HepG2 (cell line): ENCODE data around the gene POU2F2. TPM values are rescaled to one million over a fixed set of nuclear protein-coding genes. Genes with fewer than 3 reads are reported as not detected.

Experiments used
- CEBPZ ChIP-seq: IDR thresholded peaks from 2 replicates; pipeline ENCODE4 v1.6.1; 2012; ENCODE audit warnings: low read length, improper control_type of control experiment
- ERF ChIP-seq: IDR thresholded peaks from 2 replicates; pipeline ENCODE4 v1.6.1; 2018; ENCODE audit warnings: missing biosample characterization, missing genetic modification reagents
- FOSL2 ChIP-seq: sonication (generic); formaldehyde crosslinking; IDR thresholded peaks from 2 replicates; pipeline ENCODE4 v1.4.0; 2020; ENCODE audit warnings: missing genetic modification reagents
- HIC2 ChIP-seq: sonication (generic); formaldehyde crosslinking; IDR thresholded peaks from 2 replicates; pipeline ENCODE4 v1.9.0; 2022; ENCODE audit warnings: low read depth, missing genetic modification reagents
- HIVEP1 ChIP-seq: sonication (generic); formaldehyde crosslinking; IDR thresholded peaks from 2 replicates; pipeline ENCODE4 v1.4.0; 2020; ENCODE audit warnings: mild to moderate bottlenecking, missing genetic modification reagents
- IRF2 ChIP-seq: IDR thresholded peaks from 2 replicates; pipeline ENCODE4 v1.6.1; 2018; ENCODE audit warnings: missing genetic modification reagents, missing compliant biosample characterization
- KMT2B ChIP-seq: IDR thresholded peaks from 2 replicates; pipeline ENCODE4 v1.6.1; 2016; ENCODE audit warnings: missing genetic modification reagents, missing compliant biosample characterization
- MTF1 ChIP-seq: sonication (generic); formaldehyde crosslinking; IDR thresholded peaks from 2 replicates; pipeline ENCODE4 v1.5.0; 2020; ENCODE audit warnings: missing genetic modification reagents
- PHB2 ChIP-seq: fragments of 450-650 bp; IDR thresholded peaks from 2 replicates; pipeline ENCODE4 v1.6.1; 2018; ENCODE audit not compliant: partially characterized antibody
- SAFB2 ChIP-seq: sonication (generic); formaldehyde crosslinking; IDR thresholded peaks from 2 replicates; pipeline ENCODE4 v1.5.1; 2020; ENCODE audit warnings: missing genetic modification reagents, low read depth, mild to moderate bottlenecking, borderline replicate concordance
- TCF12 ChIP-seq, 2 experiments: fragments of 450-650 bp in 1 of 2; sonication (generic) in 1 of 2; formaldehyde crosslinking in 1 of 2; IDR thresholded peaks; 2 replicates each; pipeline versions ENCODE4 v1.6.1 to v1.8.0; 2017 to 2022; ENCODE audit warnings: antibody characterized with exemption in 1 of 2, mild to moderate bottlenecking in 1 of 2, missing genetic modification reagents in 1 of 2, moderate library complexity in 1 of 2
- TGIF2 ChIP-seq: IDR thresholded peaks from 2 replicates; pipeline ENCODE4 v1.6.1; 2016; ENCODE audit warnings: control low read depth, missing compliant biosample characterization
- THAP11 ChIP-seq: IDR thresholded peaks from 2 replicates; pipeline ENCODE4 v1.6.1; 2016; ENCODE audit warnings: missing biosample characterization, missing genetic modification reagents
- ZNF230 ChIP-seq: sonication (generic); formaldehyde crosslinking; IDR thresholded peaks from 2 replicates; pipeline ENCODE4 v1.4.0; 2020; ENCODE audit warnings: mild to moderate bottlenecking, missing genetic modification reagents
- ZNF276 ChIP-seq: sonication (generic); formaldehyde crosslinking; IDR thresholded peaks from 2 replicates; pipeline ENCODE4 v1.4.0; 2020; ENCODE audit warnings: mild to moderate bottlenecking, low read depth, missing genetic modification reagents
- ZNF616 ChIP-seq: sonication (generic); formaldehyde crosslinking; IDR thresholded peaks from 2 replicates; pipeline ENCODE4 v1.5.0; 2020; ENCODE audit warnings: low read depth, mild to moderate bottlenecking, missing genetic modification reagents
- ZNF749 ChIP-seq: sonication (generic); formaldehyde crosslinking; IDR thresholded peaks from 2 replicates; pipeline ENCODE4 v1.8.0; 2022; ENCODE audit warnings: mild to moderate bottlenecking, missing genetic modification reagents, moderate library complexity, borderline replicate concordance
- ZNF780A ChIP-seq: sonication (generic); formaldehyde crosslinking; IDR thresholded peaks from 2 replicates; pipeline ENCODE4 v1.8.0; 2022; ENCODE audit warnings: mild to moderate bottlenecking, missing genetic modification reagents, moderate library complexity
- ZSCAN29 ChIP-seq: sonication (generic); formaldehyde crosslinking; conservative IDR thresholded peaks from 2 replicates; pipeline ENCODE4 v1.4.0; 2020; ENCODE audit warnings: mild to moderate bottlenecking, missing genetic modification reagents
- ZSCAN31 ChIP-seq: sonication (generic); formaldehyde crosslinking; IDR thresholded peaks from 2 replicates; pipeline ENCODE4 v1.5.0; 2020; ENCODE audit warnings: low read depth, mild to moderate bottlenecking, missing genetic modification reagents
- polyA plus RNA-seq, 8 experiments: library from polyadenylated mRNA; depleted of rRNA in 3 of 8; stranded (reverse) in 7 of 8; unstranded in 1 of 8; fragments of >200 nt; fragmentation: Illumina TruSeq in 4 of 8; extraction: Trizol in 4 of 8; gene quantifications; 2 replicates each; pipeline versions ENCODE4 v1.2.1 to v1.2.3, GENCODE V29; 2011 to 2016; ENCODE audit warnings: low read depth in 4 of 8, missing spikeins in 1 of 8, mixed read lengths in 1 of 8; ENCODE audit not compliant: insufficient read depth in 1 of 8
- total RNA-seq, 5 experiments: library from RNA; depleted of rRNA; stranded (reverse); fragments of >200 nt; fragmentation: Illumina TruSeq; extraction: Trizol; gene quantifications; 2 replicates each; pipeline ENCODE4 v1.2.3, GENCODE V29; 2016; ENCODE audit warnings: low read depth in 1 of 5

Gene POU2F2
- total and polyA plus RNA-seq, 2 of the 13 experiments (the other 11 are each of a cell fraction or from before 2014, with no cell fraction given), result 0.09 to 0.17 TPM

DNA sequence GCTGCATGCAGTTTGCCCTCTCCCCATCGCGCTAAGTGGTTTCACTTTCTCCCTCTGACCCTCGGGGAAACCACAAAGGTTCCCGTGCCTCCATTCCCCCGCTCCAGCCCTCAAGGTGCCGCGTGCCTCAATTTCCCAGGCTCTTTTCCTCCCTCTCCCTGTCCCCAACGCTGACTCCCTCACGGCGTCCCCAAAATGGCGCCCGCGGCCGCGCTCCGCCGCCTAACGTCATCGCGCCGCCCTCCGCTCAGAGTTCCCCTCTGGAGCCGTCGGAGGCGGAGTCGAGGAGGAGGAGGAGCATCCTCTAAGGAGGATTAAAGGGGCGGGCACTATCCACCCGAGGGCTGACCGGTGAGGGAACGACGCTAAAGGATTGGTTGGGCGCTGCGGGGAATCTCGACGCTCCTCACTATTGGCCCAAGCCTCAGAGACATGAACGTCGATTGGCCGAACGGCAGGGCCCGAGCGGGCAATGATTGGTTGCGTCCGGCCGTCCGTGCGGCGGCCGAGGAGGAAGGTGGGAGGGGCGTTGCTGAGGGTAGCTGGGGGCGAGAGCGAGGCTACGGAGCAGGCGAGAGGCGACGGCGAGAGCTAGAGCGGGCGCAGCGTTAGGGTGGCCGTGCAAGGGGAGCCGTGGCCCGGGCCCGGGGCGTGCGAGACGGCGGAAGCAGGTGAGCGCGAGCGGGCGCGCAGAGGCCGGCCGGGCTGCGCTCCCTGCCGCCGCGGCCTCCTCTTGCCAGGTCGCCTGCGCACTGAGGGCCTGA is 56.4 kb downstream of the POU2F2 start, which contains the start of gene ZNF574 (continued):
- peak; percentile 46; the same call in 1 of the 2 replicates for TF ChIP-seq CEBPZ
- TF ChIP-seq THAP11 (CRISPR knock-in tag), result peak; percentile 82
- no peak for TF ChIP-seq ZNF276
- 0 out of 2 replicates have a peak, but pooled peaks have one; percentile 37 for TF ChIP-seq ZNF749 (CRISPR knock-in tag)
- TF ChIP-seq ZSCAN29, result peak; percentile 80; the same call in 1 of the 2 replicates
- peak; percentile 16; the same call in 1 of the 2 replicates for TF ChIP-seq TGIF2
- no peak for TF ChIP-seq TCF12 (IDR thresholded peaks at IDR 0.05)
- TF ChIP-seq TCF12 (CRISPR knock-in tag; IDR thresholded peaks at IDR 0.05), result no peak
- no peak for TF ChIP-seq KMT2B (CRISPR knock-in tag)
- peak; percentile 41; the same call in 1 of the 2 replicates for TF ChIP-seq SAFB2 (CRISPR knock-in tag)
- peak; percentile 80; the same call in 1 of the 2 replicates for TF ChIP-seq ZSCAN31 (CRISPR knock-in tag)
- peak; percentile 33; the same call in 1 of the 2 replicates for TF ChIP-seq FOSL2 (CRISPR knock-in tag)
- no peak for TF ChIP-seq MTF1 (CRISPR knock-in tag)
- TF ChIP-seq HIC2 (CRISPR knock-in tag), result 0 out of 2 replicates have a peak, but pooled peaks have one; percentile 17
- TF ChIP-seq PHB2, result no peak
- TF ChIP-seq ZNF780A (CRISPR knock-in tag), result no peak
- TF ChIP-seq ERF (CRISPR knock-in tag), result peak; percentile 54; the same call in 1 of the 2 replicates
- TF ChIP-seq IRF2 (CRISPR knock-in tag), result peak; percentile 18; the same call in 1 of the 2 replicates
- TF ChIP-seq ZNF616, result peak; percentile 80
- TF ChIP-seq HIVEP1 (CRISPR knock-in tag), result 0 out of 2 replicates have a peak, but pooled peaks have one; percentile 42
- TF ChIP-seq ZNF230 (CRISPR knock-in tag), result no peak
